Parathyroid adenoma (tissue), 2 donors: ENCODE data around the gene GABPB2.

Experiments used
- H2AFZ ChIP-seq: fragments of 300-600 bp; sonication (generic); one replicate; pipeline ENCODE4 v1.7.0; 2017; ENCODE audit warnings: antibody characterized with exemption, mild to moderate bottlenecking
- H3K27ac ChIP-seq: fragments of 300-600 bp; sonication (generic); one replicate; pipeline ENCODE4 v1.7.0; 2017
- H3K27me3 ChIP-seq: fragments of 300-600 bp; sonication (generic); one replicate; pipeline ENCODE4 v1.7.0; 2017; ENCODE audit warnings: low read length; ENCODE audit not compliant: control insufficient read depth, insufficient read depth
- H3K36me3 ChIP-seq: fragments of 300-600 bp; sonication (generic); one replicate; pipeline ENCODE4 v1.7.0; 2017; ENCODE audit warnings: low read length; ENCODE audit not compliant: control insufficient read depth, insufficient read depth
- H3K4me1 ChIP-seq: fragments of 300-600 bp; sonication (generic); one replicate; pipeline ENCODE4 v1.7.0; 2017; ENCODE audit warnings: control low read depth
- H3K4me2 ChIP-seq: fragments of 300-600 bp; sonication (generic); one replicate; pipeline ENCODE4 v1.7.0; 2017; ENCODE audit warnings: low read length
- H3K4me3 ChIP-seq: fragments of 300-600 bp; sonication (generic); one replicate; pipeline ENCODE4 v1.7.0; 2017; ENCODE audit warnings: low read depth, low read length
- H3K79me2 ChIP-seq: fragments of 300-600 bp; sonication (generic); one replicate; pipeline ENCODE4 v1.7.0; 2017; ENCODE audit warnings: control low read depth
- H3K9ac ChIP-seq: fragments of 300-600 bp; sonication (generic); one replicate; pipeline ENCODE4 v1.7.0; 2017; ENCODE audit warnings: mild to moderate bottlenecking
- H3K9me3 ChIP-seq: fragments of 300-600 bp; sonication (generic); one replicate; pipeline ENCODE4 v1.7.0; 2017; ENCODE audit warnings: low read length; ENCODE audit not compliant: control insufficient read depth
- TF ChIP-seq, protein P1 (sequence below): fragments of 300-600 bp; sonication (generic); IDR thresholded peaks from one replicate; pipeline ENCODE4 v1.7.0; 2017; ENCODE audit warnings: antibody characterized with exemption, mild to moderate bottlenecking
- donor health status: primary hyperparathyroidism.

Gene GABPB2

DNA sequence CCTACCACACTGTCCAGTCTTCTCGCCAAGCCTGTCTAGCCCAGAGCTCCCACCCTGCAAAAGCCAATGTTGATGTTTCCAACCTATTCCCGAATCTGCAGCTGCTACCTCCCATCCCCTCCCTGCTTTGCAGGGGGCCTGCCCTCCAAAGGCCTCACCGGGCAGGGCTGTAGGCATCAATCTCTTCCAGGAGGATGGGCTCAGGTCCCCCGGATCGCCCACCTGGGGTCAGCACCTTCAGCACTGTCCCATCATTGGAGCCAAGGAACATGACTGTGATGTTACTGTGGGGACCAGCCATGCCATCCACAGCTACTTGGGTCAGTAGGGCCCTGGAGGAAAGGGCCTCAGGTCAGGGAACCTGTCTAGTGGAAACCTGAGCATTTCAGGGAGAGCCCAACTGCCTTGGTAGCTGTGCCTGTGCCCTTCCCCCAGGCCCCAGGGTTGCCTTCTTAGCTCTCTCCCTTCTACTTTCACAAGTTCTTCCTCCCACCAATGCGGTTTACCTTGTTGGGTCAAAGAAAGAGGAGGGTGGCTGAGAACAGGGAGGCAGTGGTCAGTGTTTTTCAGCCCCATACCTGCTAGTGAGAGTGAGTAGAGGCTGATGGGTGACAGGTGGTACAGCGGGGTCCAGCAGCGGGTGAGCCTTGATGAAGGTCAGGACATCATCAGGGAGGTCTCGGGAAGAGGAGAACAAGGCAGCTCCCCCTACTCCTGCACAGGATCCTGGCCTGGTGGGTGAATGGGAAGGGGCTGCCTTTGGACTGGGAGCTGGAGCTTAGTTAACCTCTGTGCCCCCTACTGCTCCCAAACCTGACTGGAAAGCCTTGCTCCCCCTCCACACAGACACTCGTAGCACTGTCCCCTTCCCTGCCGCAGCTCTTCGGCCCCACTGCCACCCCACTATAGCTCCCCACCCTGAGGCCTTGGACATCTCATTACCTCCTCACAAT lies 65.1 kb downstream of the GABPB2 start:
- no peak overlapping the region for H3K4me3 ChIP-seq

DNA sequence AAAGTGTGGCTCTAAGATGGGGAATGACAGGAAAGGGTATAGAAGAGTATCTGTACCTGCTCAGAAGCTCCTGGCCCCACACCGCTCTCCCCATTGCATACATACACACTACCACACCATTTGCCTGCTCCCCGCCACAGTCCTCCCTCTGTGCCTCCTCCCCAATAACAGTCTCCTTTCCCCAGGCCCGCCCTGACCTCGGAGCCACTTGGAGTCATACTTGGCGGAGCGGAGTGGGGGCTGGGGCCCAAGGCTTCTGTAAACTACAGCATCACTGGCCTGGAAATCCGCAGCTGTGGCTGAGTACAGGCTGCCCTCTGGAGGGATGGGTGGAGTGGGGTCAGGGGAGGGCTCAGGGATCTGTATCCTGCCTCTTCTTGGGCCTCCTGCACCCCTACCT lies 67.2 kb downstream of the GABPB2 start:
- H3K4me2 ChIP-seq = no peak overlapping the region
- TF ChIP-seq, protein P1, sequence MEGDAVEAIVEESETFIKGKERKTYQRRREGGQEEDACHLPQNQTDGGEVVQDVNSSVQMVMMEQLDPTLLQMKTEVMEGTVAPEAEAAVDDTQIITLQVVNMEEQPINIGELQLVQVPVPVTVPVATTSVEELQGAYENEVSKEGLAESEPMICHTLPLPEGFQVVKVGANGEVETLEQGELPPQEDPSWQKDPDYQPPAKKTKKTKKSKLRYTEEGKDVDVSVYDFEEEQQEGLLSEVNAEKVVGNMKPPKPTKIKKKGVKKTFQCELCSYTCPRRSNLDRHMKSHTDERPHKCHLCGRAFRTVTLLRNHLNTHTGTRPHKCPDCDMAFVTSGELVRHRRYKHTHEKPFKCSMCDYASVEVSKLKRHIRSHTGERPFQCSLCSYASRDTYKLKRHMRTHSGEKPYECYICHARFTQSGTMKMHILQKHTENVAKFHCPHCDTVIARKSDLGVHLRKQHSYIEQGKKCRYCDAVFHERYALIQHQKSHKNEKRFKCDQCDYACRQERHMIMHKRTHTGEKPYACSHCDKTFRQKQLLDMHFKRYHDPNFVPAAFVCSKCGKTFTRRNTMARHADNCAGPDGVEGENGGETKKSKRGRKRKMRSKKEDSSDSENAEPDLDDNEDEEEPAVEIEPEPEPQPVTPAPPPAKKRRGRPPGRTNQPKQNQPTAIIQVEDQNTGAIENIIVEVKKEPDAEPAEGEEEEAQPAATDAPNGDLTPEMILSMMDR = no peak
- H3K27ac ChIP-seq = no peak overlapping the region
- no peak overlapping the region for H3K4me3 ChIP-seq
- no peaks in the 10 kb centered on the region for H3K36me3 ChIP-seq
- H3K4me1 ChIP-seq = no peaks in the 10 kb centered on the region
- H3K79me2 ChIP-seq = no peaks in the 10 kb centered on the region
- no peaks in the 10 kb centered on the region for H3K9me3 ChIP-seq
- H3K27me3 ChIP-seq = no peaks in the 10 kb centered on the region
- no peak overlapping the region for H2AFZ ChIP-seq
- no peak overlapping the region for H3K9ac ChIP-seq

More for the DNA sequence above, 65.1 kb downstream of the GABPB2 start:
- Histone ChIP-seq H3K9me3 (no peaks in the 10 kb centered on the region), H3K9ac (no peak overlapping the region), H3K79me2 (no peaks in the 10 kb centered on the region), H3K27ac (no peak overlapping the region), H3K4me2 (no peak overlapping the region), H3K27me3 (no peaks in the 10 kb centered on the region), H3K36me3 (no peaks in the 10 kb centered on the region), H3K4me1 (no peaks in the 10 kb centered on the region), H2AFZ (no peak overlapping the region)
- TF ChIP-seq, protein P1 = no peak

DNA sequence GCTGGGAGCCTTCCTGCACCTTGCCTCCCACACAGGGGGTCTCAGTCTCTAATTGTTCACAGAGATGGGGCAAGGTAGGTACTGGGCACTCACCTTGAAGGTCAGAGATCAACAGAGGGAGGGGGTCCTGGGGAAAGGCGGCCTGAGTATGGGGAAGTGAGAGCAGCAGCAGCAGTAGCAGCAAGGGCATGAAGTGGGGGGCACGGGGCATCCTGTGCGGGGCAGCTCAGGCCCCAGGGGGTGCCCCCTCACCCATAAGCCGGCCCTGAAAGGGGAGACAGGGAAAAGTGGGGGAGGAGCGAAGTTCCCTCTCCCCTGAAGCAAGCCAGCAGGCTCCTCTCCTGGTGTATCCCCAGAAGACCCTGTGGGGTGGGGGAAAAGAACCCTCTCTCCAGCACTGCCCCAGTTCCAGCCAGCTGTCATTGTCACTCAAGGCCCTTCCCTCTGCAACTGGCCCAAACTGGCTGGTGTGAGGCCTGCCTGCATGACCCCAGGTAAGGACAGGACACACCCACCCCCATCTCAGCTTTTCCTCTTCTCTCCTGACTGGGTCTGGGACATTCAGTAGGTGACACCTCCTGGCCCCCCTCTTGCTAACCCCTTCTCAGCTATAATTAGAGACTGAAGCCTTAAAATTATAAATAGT lies 72.0 kb downstream of the GABPB2 start:
- no peaks in the 10 kb centered on the region for H3K27me3 ChIP-seq
- TF ChIP-seq, protein P1 = no peak
- no peak overlapping the region for H2AFZ ChIP-seq
- no peaks in the 10 kb centered on the region for H3K4me1 ChIP-seq
- no peaks in the 10 kb centered on the region for H3K36me3 ChIP-seq
- no peaks in the 10 kb centered on the region for H3K79me2 ChIP-seq
- no peak overlapping the region for H3K4me2 ChIP-seq
- H3K27ac ChIP-seq = no peak overlapping the region
- H3K4me3 ChIP-seq = no peak overlapping the region
- no peaks in the 10 kb centered on the region for H3K9me3 ChIP-seq
- no peak overlapping the region for H3K9ac ChIP-seq

DNA sequence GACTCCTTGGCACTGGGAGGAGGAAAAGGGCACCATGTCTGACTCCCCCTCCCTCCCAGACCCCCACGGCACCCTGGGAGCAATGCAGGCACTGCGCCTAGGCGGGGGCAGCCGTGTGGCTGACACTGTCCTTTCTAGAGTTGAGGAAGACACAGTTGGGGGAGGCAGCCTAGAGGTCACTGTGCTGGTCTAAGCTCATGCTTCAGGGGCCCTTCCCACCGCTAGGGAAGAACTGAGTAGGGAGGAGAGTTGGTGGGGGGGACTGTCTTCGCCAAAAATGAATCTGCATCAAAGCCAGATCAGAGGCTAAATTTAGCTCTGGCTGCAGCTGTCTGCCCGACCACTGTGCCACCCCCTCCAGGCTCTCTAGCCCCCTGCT lies 72.5 kb downstream of the GABPB2 start:
- TF ChIP-seq, protein P1 = no peak
- H3K36me3 ChIP-seq = no peaks in the 10 kb centered on the region
- H3K79me2 ChIP-seq = no peaks in the 10 kb centered on the region
- no peaks in the 10 kb centered on the region for H3K4me1 ChIP-seq
- no peak overlapping the region for H3K9ac ChIP-seq
- no peak overlapping the region for H3K4me3 ChIP-seq
- no peak overlapping the region for H2AFZ ChIP-seq
- no peaks in the 10 kb centered on the region for H3K27me3 ChIP-seq
- H3K27ac ChIP-seq = no peak overlapping the region
- H3K9me3 ChIP-seq = no peaks in the 10 kb centered on the region
- no peak overlapping the region for H3K4me2 ChIP-seq
